K562 (cell line): Measurements from ENCODE around the gene INTS1. TPM values are rescaled to one million over a fixed set of nuclear protein-coding genes. Genes with fewer than 3 reads are reported as not detected.

Experiments used
- CEBPG ChIP-seq, 3 experiments: fragments of 200-800 bp in 1 of 3; sonication (Bioruptor generic) in 1 of 3; sonication (generic) in 1 of 3; formaldehyde crosslinking in 1 of 3; IDR thresholded peaks in 2 of 3; conservative IDR thresholded peaks in 1 of 3; 2 replicates each; pipeline versions ENCODE4 v1.6.1 to v1.8.0; 2016 to 2022; ENCODE audit warnings: missing compliant biosample characterization in 2 of 3, missing genetic modification characterization in 2 of 3, mild to moderate bottlenecking in 1 of 3, missing genetic modification reagents in 1 of 3
- CTCF ChIP-seq, 3 experiments: IDR thresholded peaks in 2 of 3; conservative IDR thresholded peaks in 1 of 3; 2 replicates each; pipeline ENCODE4 v1.5.1; 2011 to 2012; ENCODE audit warnings: low read length in 3 of 3, mild to moderate bottlenecking in 3 of 3, control low read depth in 2 of 3, improper control_type of control experiment in 1 of 3, inconsistent platforms in 1 of 3, low read depth in 1 of 3, mixed read lengths in 1 of 3, moderate library complexity in 1 of 3; ENCODE audit not compliant: insufficient read depth in 2 of 3
- CTCFL ChIP-seq: IDR thresholded peaks from 2 replicates; pipeline ENCODE4 v1.6.1; 2011; ENCODE audit warnings: borderline replicate concordance, low read depth, mild to moderate bottlenecking, moderate library complexity, low read length; ENCODE audit not compliant: insufficient read depth, poor library complexity, severe bottlenecking
- DNMT1 ChIP-seq: fragments of 450-650 bp; IDR thresholded peaks from 2 replicates; pipeline ENCODE4 v1.6.1; 2016; ENCODE audit warnings: antibody characterized with exemption, mild to moderate bottlenecking
- E2F3 ChIP-seq: fragments of 250-450 bp; sonication (Bioruptor Pico); IDR thresholded peaks from 2 replicates; pipeline ENCODE4 v1.4.0; 2020; ENCODE audit warnings: mild to moderate bottlenecking
- ESRRA ChIP-seq: fragments of 450-650 bp; IDR thresholded peaks from 2 replicates; pipeline ENCODE4 v1.6.1; 2014; ENCODE audit warnings: low read depth, mild to moderate bottlenecking, moderate library complexity, borderline replicate concordance
- IFI16 ChIP-seq: fragments of 250-450 bp; sonication (Bioruptor Pico); IDR thresholded peaks from 2 replicates; pipeline ENCODE4 v2.1.2; 2022; ENCODE audit warnings: mild to moderate bottlenecking, inconsistent platforms
- IRF2 ChIP-seq: sonication (generic); formaldehyde crosslinking; IDR thresholded peaks from 2 replicates; pipeline ENCODE4 v1.8.1; 2022; ENCODE audit warnings: mild to moderate bottlenecking, missing genetic modification reagents
- MAZ ChIP-seq, 2 experiments: fragments of 450-650 bp in 1 of 2; sonication (generic) in 1 of 2; formaldehyde crosslinking; IDR thresholded peaks in 1 of 2; conservative IDR thresholded peaks in 1 of 2; 2 replicates each; pipeline versions ENCODE4 v1.4.0 to v1.5.0; 2020; ENCODE audit warnings: mild to moderate bottlenecking in 1 of 2, missing genetic modification reagents in 1 of 2
- MYNN ChIP-seq, 2 experiments: sonication (generic); formaldehyde crosslinking in 1 of 2; IDR thresholded peaks; 2 replicates each; pipeline versions ENCODE4 v1.5.0 to v1.6.1; 2016 to 2020; ENCODE audit warnings: antibody characterized with exemption in 1 of 2, missing genetic modification reagents in 1 of 2
- NKRF ChIP-seq: fragments of 450-650 bp; IDR thresholded peaks from 2 replicates; pipeline ENCODE4 v1.6.1; 2016; ENCODE audit warnings: borderline replicate concordance
- RBM22 ChIP-seq: fragments of 200-400 bp; formaldehyde crosslinking; IDR thresholded peaks from 2 replicates; pipeline ENCODE4 v1.6.1; 2018; ENCODE audit warnings: low read length, low read depth; ENCODE audit not compliant: poor library complexity, severe bottlenecking
- RUNX1 ChIP-seq: sonication (generic); IDR thresholded peaks from 2 replicates; pipeline ENCODE4 v1.6.1; 2016; ENCODE audit warnings: antibody characterized with exemption, low read depth
- SIN3A ChIP-seq, 2 experiments: fragments of 150-350 bp in 1 of 2; IDR thresholded peaks; 2 replicates each; pipeline ENCODE4 v1.6.1; 2011 to 2016; ENCODE audit warnings: borderline replicate concordance in 2 of 2, low read depth in 2 of 2, low read length in 2 of 2, mild to moderate bottlenecking in 2 of 2, moderate library complexity in 2 of 2; ENCODE audit not compliant: control insufficient read depth in 1 of 2
- SMC3 ChIP-seq: conservative IDR thresholded peaks from 2 replicates; pipeline ENCODE4 v1.6.1; 2011; ENCODE audit warnings: low read depth, low read length, improper control_type of control experiment; ENCODE audit not compliant: insufficient read depth
- USF1 ChIP-seq: sonication (generic); formaldehyde crosslinking; IDR thresholded peaks from 2 replicates; pipeline ENCODE4 v1.9.0; 2022; ENCODE audit warnings: mild to moderate bottlenecking, missing genetic modification reagents
- ZNF134 ChIP-seq: fragments of 250-450 bp; sonication (Bioruptor Pico); conservative IDR thresholded peaks from 2 replicates; pipeline ENCODE4 v1.4.0; 2020
- ZNF184 ChIP-seq: sonication (generic); formaldehyde crosslinking; IDR thresholded peaks from 2 replicates; pipeline ENCODE4 v1.5.0; 2020; ENCODE audit warnings: missing genetic modification reagents
- ZNF75A ChIP-seq: fragments of 450-650 bp; formaldehyde crosslinking; IDR thresholded peaks from 2 replicates; pipeline ENCODE4 v1.4.0; 2020; ENCODE audit warnings: mild to moderate bottlenecking
- polyA plus RNA-seq, 8 experiments: library from polyadenylated mRNA; depleted of rRNA in 4 of 8; stranded (reverse) in 5 of 8; unstranded in 3 of 8; fragments of >200 nt; fragmentation: Nextera tagmentation in 2 of 8; fragmentation: Illumina TruSeq in 1 of 8; extraction: Ambion mirVana in 2 of 8; extraction: Trizol in 1 of 8; gene quantifications; 2 replicates each; pipeline versions ENCODE4 v1.2.1 to v1.2.3, GENCODE V29; 2011 to 2014; ENCODE audit warnings: inconsistent platforms in 1 of 8, missing spikeins in 1 of 8
- total RNA-seq, 7 experiments: library from RNA; depleted of rRNA in 6 of 7; stranded (reverse); fragments of >200 nt in 6 of 7; fragmentation: Illumina TruSeq in 2 of 7; extraction: Trizol in 2 of 7; gene quantifications; 2 replicates each; pipeline versions ENCODE4 v1.2.1 to v1.2.3, GENCODE V29; 2011 to 2021; ENCODE audit warnings: low replicate concordance in 1 of 7

The INTS1 gene
- total and polyA plus RNA-seq, 9 of the 15 experiments (the other 6 are each of a cell fraction or from before 2014, with no cell fraction given) = 0.34 to 119 (median 18.5) TPM

- TF ChIP-seq ZNF134 (CRISPR knock-in tag) = no peak
- no peak for TF ChIP-seq DNMT1
- no peak for TF ChIP-seq ZNF75A
- TF ChIP-seq IRF2 = no peak
- peak; percentile 87 for TF ChIP-seq CTCFL
- TF ChIP-seq MAZ (CRISPR knock-in tag; conservative IDR thresholded peaks at IDR 0.05 in 1 of 2, IDR thresholded peaks at IDR 0.05 in 1 of 2) = peak; percentile 59 to 65; a peak in 3 of 4 replicates
- TF ChIP-seq RBM22 = peak; percentile 22
- TF ChIP-seq ZNF184 (CRISPR knock-in tag) = no peak
- TF ChIP-seq ESRRA = peak; percentile 41; the same call in 1 of the 2 replicates
- TF ChIP-seq USF1 (CRISPR knock-in tag) = peak; percentile 91
- TF ChIP-seq CTCF (IDR thresholded peaks at IDR 0.05 in 2 of 3, conservative IDR thresholded peaks at IDR 0.05 in 1 of 3; ENCODE audit: insufficient read depth in 2 of 3, low read depth in 1 of 3, low read length in 3 of 3) = peak; percentile 87 to 93 (median 92)
- peak; percentile 13; the same call in 1 of the 2 replicates for TF ChIP-seq RUNX1
- TF ChIP-seq MYNN (IDR thresholded peaks at IDR 0.05) = peak; percentile 73; the same call in 1 of the 2 replicates
- TF ChIP-seq MYNN (CRISPR knock-in tag; IDR thresholded peaks at IDR 0.05) = no peak
- 0 out of 2 replicates have a peak, but pooled peaks have one; percentile 28 for TF ChIP-seq E2F3 (CRISPR knock-in tag)
- TF ChIP-seq CEBPG (CRISPR knock-in tag; IDR thresholded peaks at IDR 0.05) = no peak
- TF ChIP-seq CEBPG (tag; conservative IDR thresholded peaks at IDR 0.05 in 1 of 2, IDR thresholded peaks at IDR 0.05 in 1 of 2) = no peak
- TF ChIP-seq SMC3 = peak; percentile 96
- TF ChIP-seq NKRF = 0 out of 2 replicates have a peak, but pooled peaks have one; percentile 52
- peak; percentile 46 to 94; a peak in 1 of 4 replicates for TF ChIP-seq SIN3A (IDR thresholded peaks at IDR 0.05; ENCODE audit: borderline replicate concordance in 2 of 2, control insufficient read depth in 1 of 2, low read depth in 2 of 2, low read length in 2 of 2)
- no peak for TF ChIP-seq IFI16 (CRISPR knock-in tag)
These were observed 30.2 kb downstream of the INTS1 start (continued) for GRCh38 chr7:1473864-1474512.
